ENCODE measurements around the gene SRSF6.

- TF ChIP-seq, protein P1, sequence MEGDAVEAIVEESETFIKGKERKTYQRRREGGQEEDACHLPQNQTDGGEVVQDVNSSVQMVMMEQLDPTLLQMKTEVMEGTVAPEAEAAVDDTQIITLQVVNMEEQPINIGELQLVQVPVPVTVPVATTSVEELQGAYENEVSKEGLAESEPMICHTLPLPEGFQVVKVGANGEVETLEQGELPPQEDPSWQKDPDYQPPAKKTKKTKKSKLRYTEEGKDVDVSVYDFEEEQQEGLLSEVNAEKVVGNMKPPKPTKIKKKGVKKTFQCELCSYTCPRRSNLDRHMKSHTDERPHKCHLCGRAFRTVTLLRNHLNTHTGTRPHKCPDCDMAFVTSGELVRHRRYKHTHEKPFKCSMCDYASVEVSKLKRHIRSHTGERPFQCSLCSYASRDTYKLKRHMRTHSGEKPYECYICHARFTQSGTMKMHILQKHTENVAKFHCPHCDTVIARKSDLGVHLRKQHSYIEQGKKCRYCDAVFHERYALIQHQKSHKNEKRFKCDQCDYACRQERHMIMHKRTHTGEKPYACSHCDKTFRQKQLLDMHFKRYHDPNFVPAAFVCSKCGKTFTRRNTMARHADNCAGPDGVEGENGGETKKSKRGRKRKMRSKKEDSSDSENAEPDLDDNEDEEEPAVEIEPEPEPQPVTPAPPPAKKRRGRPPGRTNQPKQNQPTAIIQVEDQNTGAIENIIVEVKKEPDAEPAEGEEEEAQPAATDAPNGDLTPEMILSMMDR (IDR thresholded peaks at IDR 0.05; ENCODE audit: poor library complexity), result no peak
- no peak for TF ChIP-seq EZH2 (IDR thresholded peaks at IDR 0.05; ENCODE audit: borderline replicate concordance)
These were observed 6.0 kb downstream of the SRSF6 start for GRCh38 chr20:43463527-43464218.
